ENCODE data around the gene FGFR2.

- TF ChIP-seq, protein P1, sequence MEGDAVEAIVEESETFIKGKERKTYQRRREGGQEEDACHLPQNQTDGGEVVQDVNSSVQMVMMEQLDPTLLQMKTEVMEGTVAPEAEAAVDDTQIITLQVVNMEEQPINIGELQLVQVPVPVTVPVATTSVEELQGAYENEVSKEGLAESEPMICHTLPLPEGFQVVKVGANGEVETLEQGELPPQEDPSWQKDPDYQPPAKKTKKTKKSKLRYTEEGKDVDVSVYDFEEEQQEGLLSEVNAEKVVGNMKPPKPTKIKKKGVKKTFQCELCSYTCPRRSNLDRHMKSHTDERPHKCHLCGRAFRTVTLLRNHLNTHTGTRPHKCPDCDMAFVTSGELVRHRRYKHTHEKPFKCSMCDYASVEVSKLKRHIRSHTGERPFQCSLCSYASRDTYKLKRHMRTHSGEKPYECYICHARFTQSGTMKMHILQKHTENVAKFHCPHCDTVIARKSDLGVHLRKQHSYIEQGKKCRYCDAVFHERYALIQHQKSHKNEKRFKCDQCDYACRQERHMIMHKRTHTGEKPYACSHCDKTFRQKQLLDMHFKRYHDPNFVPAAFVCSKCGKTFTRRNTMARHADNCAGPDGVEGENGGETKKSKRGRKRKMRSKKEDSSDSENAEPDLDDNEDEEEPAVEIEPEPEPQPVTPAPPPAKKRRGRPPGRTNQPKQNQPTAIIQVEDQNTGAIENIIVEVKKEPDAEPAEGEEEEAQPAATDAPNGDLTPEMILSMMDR (IDR thresholded peaks at IDR 0.05) = no peak
- TF ChIP-seq REST (IDR thresholded peaks at IDR 0.05; ENCODE audit: insufficient read depth in 1 of 2, low read depth in 2 of 2, low read length in 1 of 2) = no peak
- 0 out of 2 replicates have a peak, but pooled peaks have one; percentile 30 for TF ChIP-seq TCF7L2 (IDR thresholded peaks at IDR 0.05; ENCODE audit: low read depth, low read length)
- TF ChIP-seq POLR2AphosphoS5 (IDR thresholded peaks at IDR 0.05; ENCODE audit: low read depth, low read length) = no peak
- no peak for TF ChIP-seq SIN3A (IDR thresholded peaks at IDR 0.05; ENCODE audit: borderline replicate concordance, insufficient read depth, low read depth, low read length)
These were observed 86.3 kb downstream of the FGFR2 start for GRCh38 chr10:121511943-121512342.

Data from Panc1 (cell line).